Sigmoid colon (tissue), 7 donors: ENCODE results near the gene DDR2. TPM values are rescaled to one million over a fixed set of nuclear protein-coding genes. Genes with fewer than 3 reads are reported as not detected.

Experiments used
- DNase-seq: peaks from one replicate; pipeline ENCODE4 v3.0.0-alpha.2; 2019
- H3K27ac ChIP-seq, 4 donors: fragments of 200-600 bp; sonication (generic); one replicate each; pipeline ENCODE4 v1.5.1; 2016 to 2019; ENCODE audit warnings: mild to moderate bottlenecking in 1 of 4
- H3K27me3 ChIP-seq, 3 donors: fragments of 200-600 bp; sonication (generic); one replicate each; pipeline ENCODE4 v1.5.1; 2019; ENCODE audit warnings: mild to moderate bottlenecking in 1 of 3
- H3K36me3 ChIP-seq, 4 donors: fragments of 200-600 bp; sonication (generic); one replicate each; pipeline ENCODE4 v1.5.1; 2016 to 2019
- H3K4me1 ChIP-seq, 4 donors: fragments of 200-600 bp; sonication (generic); one replicate each; pipeline ENCODE4 v1.5.1; 2017 to 2019
- H3K4me3 ChIP-seq, 4 donors: fragments of 200-600 bp; sonication (generic); one replicate each; pipeline ENCODE4 v1.5.1; 2017 to 2019; ENCODE audit warnings: mild to moderate bottlenecking in 2 of 4, moderate library complexity in 1 of 4
- H3K9me3 ChIP-seq, 4 donors: fragments of 200-600 bp in 3 of 4; sonication (generic) in 3 of 4; one replicate each; pipeline versions ENCODE4 v1.5.1 to v1.6.1; 2013 to 2019
- EP300 ChIP-seq, 4 donors: sonication (generic); formaldehyde crosslinking; IDR thresholded peaks; one replicate each; pipeline ENCODE4 v1.6.1; 2017; ENCODE audit warnings: antibody characterized with exemption in 4 of 4
- POLR2A ChIP-seq, 2 donors: fragments of 450-650 bp; IDR thresholded peaks; one replicate each; pipeline ENCODE4 v1.6.1; 2016; ENCODE audit warnings: antibody characterized with exemption in 2 of 2, mild to moderate bottlenecking in 2 of 2, moderate library complexity in 2 of 2
- POLR2AphosphoS5 ChIP-seq, 4 donors: sonication (generic); formaldehyde crosslinking; IDR thresholded peaks; one replicate each; pipeline ENCODE4 v1.6.1; 2017; ENCODE audit warnings: antibody characterized with exemption in 4 of 4
- WGBS, 2 donors: extraction: QIAGEN DNeasy Blood & Tissue Kit; methylation state at CpG; one replicate each; pipeline ENCODE4 v1.1.7; 2013; 5-methylcytosine and 5-hydroxymethylcytosine counted together
- intact Hi-C: fragments of 100-400 bp; cut with DNase I; formaldehyde crosslinking; loops from one replicate; pipeline ENCODE4 v1.15.1; 2023
- polyA plus RNA-seq, 3 donors: library from polyadenylated mRNA; stranded (reverse); fragments of 200-250 nt; gene quantifications; one replicate each; pipeline ENCODE4 v1.2.3, GENCODE V29; 2013
- total RNA-seq, 4 donors: library from RNA; depleted of rRNA; stranded (reverse); fragments of >200 nt; gene quantifications; one replicate each; pipeline ENCODE4 v1.1.0, GENCODE V29; 2016
- TF ChIP-seq, protein P1 (sequence below), 4 experiments: fragments of 450-650 bp in 3 of 4; fragments of 200-600 bp in 1 of 4; IDR thresholded peaks; one replicate each; pipeline ENCODE4 v1.5.1; 2016 to 2019; ENCODE audit warnings: antibody characterized with exemption in 4 of 4, mild to moderate bottlenecking in 3 of 4, moderate library complexity in 2 of 4
- donor health status: healthy with polysubstance abuse.
- donor health status: Bipolar disorder and iron deficiency.
- donor health status: healthy.

The DDR2 gene
- total and polyA plus RNA-seq, 7 donors, result 3.5 to 236 (median 150) TPM

DNA sequence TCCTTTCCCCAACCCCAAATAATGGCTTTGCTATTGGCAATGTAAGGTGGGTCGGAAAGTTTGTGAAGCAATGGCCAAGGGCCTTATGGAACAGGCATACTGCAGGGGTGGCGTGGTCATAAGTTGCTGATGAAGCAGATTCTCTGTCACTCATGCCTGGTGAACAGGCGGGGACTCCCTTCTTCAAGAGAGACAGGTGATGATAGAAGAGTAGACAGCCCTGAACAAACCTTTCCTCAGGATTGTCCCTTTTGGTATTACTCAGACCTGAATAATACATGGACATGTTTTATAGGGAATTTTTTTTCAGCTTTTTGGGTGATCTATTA is 12.7 kb downstream of the DDR2 start:
- TF ChIP-seq EP300 (IDR thresholded peaks at IDR 0.05) (no peak), POLR2A (IDR thresholded peaks at IDR 0.05) (no peak), POLR2AphosphoS5 (IDR thresholded peaks at IDR 0.05) (no peak)
- TF ChIP-seq, protein P1, sequence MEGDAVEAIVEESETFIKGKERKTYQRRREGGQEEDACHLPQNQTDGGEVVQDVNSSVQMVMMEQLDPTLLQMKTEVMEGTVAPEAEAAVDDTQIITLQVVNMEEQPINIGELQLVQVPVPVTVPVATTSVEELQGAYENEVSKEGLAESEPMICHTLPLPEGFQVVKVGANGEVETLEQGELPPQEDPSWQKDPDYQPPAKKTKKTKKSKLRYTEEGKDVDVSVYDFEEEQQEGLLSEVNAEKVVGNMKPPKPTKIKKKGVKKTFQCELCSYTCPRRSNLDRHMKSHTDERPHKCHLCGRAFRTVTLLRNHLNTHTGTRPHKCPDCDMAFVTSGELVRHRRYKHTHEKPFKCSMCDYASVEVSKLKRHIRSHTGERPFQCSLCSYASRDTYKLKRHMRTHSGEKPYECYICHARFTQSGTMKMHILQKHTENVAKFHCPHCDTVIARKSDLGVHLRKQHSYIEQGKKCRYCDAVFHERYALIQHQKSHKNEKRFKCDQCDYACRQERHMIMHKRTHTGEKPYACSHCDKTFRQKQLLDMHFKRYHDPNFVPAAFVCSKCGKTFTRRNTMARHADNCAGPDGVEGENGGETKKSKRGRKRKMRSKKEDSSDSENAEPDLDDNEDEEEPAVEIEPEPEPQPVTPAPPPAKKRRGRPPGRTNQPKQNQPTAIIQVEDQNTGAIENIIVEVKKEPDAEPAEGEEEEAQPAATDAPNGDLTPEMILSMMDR (IDR thresholded peaks at IDR 0.05), result no peak
- intact Hi-C loops, result no loop called here
- 95 to 98% methylated on average over 3 of the region's 3 CpGs for WGBS, 2 donors

DNA sequence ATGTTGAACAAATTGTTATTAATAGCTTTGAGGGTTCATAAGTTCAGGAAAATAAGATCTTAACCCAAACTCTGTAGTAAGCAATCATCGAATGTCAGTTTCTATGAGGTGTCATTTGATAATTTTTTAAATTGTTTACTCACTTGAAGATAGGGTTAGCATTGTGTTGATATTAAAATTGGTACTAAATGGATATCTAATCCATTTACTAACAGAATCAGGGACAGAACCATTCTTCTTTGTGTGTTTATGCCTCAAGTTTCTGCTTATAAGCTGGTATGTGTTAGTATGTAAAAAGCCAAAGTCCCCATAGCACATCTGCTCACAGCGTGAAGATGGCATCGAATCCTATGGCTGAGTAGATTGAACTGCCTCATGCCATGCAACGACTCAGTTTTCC is 13.4 kb downstream of the DDR2 start:
- 87 to 90% methylated on average over 4 of the region's 4 CpGs for WGBS, 2 donors
- intact Hi-C loops, result no loop called here
- no peak for TF ChIP-seq EP300 (IDR thresholded peaks at IDR 0.05)
- no peak for TF ChIP-seq POLR2AphosphoS5 (IDR thresholded peaks at IDR 0.05)
- TF ChIP-seq POLR2A (IDR thresholded peaks at IDR 0.05), result no peak
- TF ChIP-seq, protein P1 (IDR thresholded peaks at IDR 0.05), result no peak
- no peaks in the 10 kb centered on the region for H3K36me3 ChIP-seq
- no peak overlapping the region for H3K27ac ChIP-seq
- no peaks in the 10 kb centered on the region for H3K9me3 ChIP-seq
- H3K27me3 ChIP-seq, result no peaks in the 10 kb centered on the region
- no peak for DNase-seq
- H3K4me3 ChIP-seq, result no peak overlapping the region
- H3K4me1 ChIP-seq, result peaks cover 0 to 82% (median 38%) of the 10 kb centered on the region in 4 donors

More for the DNA sequence above, 12.7 kb downstream of the DDR2 start:
- DNase-seq, result no peak
- no peaks in the 10 kb centered on the region for H3K27me3 ChIP-seq
- H3K27ac ChIP-seq, result no peak overlapping the region
- H3K4me1 ChIP-seq, result peaks cover 0 to 84% (median 40%) of the 10 kb centered on the region in 4 donors
- no peaks in the 10 kb centered on the region for H3K9me3 ChIP-seq
- no peaks in the 10 kb centered on the region for H3K36me3 ChIP-seq
- H3K4me3 ChIP-seq, result no peak overlapping the region

DNA sequence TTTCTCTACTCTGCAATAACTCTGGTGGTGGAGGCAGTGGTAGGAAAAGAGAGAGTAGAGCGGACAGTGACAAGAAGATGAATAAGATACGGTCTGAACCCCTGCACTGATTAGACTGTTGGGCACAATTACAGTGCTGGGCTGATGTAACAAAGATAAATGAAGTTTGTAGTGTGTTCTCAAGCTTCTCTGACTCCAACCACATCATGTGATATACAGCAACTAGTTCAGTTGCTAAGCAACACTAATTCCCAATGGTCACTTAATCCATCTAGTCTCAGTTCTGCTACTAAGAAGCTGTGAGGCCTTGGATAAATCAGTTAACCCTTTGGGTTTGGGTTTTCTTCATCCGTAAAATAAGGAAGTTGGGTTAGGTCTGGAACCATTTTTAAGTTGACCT is 17.3 kb downstream of the DDR2 start:
- intact Hi-C loops, result no loop called here
- DNase-seq, result no peak
- TF ChIP-seq POLR2AphosphoS5 (IDR thresholded peaks at IDR 0.05) (no peak), POLR2A (IDR thresholded peaks at IDR 0.05) (no peak), EP300 (IDR thresholded peaks at IDR 0.05) (no peak)
- TF ChIP-seq, protein P1 (IDR thresholded peaks at IDR 0.05), result no peak
- H3K27me3 ChIP-seq, result no peaks in the 10 kb centered on the region
- no peaks in the 10 kb centered on the region for H3K36me3 ChIP-seq
- H3K27ac ChIP-seq, result no peak overlapping the region
- H3K4me1 ChIP-seq, result peaks cover 0 to 76% (median 56%) of the 10 kb centered on the region in 4 donors
- no peak overlapping the region for H3K4me3 ChIP-seq
- 80 to 93% methylated on average over 3 of the region's 3 CpGs for WGBS, 2 donors
- no peaks in the 10 kb centered on the region for H3K9me3 ChIP-seq

DNA sequence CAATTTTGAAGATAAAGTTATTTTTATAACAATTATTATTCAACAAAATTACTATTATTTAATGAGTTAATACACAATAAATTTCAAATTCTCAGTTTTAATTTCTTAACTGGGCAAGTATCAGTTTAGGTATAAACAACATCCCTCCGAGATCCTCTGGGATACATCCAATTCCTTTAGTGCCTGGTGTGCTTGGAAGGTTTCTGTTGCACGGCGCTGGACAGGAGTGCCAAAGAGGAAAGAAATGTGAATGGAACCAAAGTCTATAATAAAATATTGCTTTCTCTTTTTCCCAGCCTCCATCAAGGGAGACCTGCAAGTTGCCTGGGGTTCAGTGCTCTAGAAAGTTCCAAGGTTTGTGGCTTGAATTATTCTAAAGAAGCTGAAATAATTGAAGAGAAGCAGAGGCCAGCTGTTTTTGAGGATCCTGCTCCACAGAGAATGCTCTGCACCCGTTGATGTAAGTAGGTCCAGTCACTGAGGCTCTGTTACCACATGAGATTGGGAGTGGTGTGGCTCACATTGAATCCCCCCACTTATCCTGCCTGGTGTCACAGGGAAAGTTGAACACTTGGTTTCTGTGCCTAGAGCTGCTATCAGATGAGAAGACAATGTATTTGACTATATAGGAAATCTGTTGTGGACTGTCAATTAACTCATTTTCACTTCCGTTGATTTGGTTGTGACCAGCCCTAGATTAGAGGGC is 22.8 kb downstream of the DDR2 start:
- H3K27ac ChIP-seq, result peak overlapping the region; percentile 33 to 79 (median 71)
- peaks cover 0 to 71% (median 46%) of the 10 kb centered on the region in 4 donors for H3K4me1 ChIP-seq
- H3K4me3 ChIP-seq, result no peak overlapping the region
- no peaks in the 10 kb centered on the region for H3K9me3 ChIP-seq
- intact Hi-C loops, result no loop called here
- no peaks in the 10 kb centered on the region for H3K27me3 ChIP-seq
- DNase-seq, result no peak
- 81 to 90% methylated on average over 5 of the region's 5 CpGs for WGBS, 2 donors
- H3K36me3 ChIP-seq, result peaks cover 0 to 23% (median 2%) of the 10 kb centered on the region in 4 donors
- TF ChIP-seq EP300 (IDR thresholded peaks at IDR 0.05) (no peak), POLR2A (IDR thresholded peaks at IDR 0.05) (no peak), POLR2AphosphoS5 (IDR thresholded peaks at IDR 0.05) (no peak)
- TF ChIP-seq, protein P1 (IDR thresholded peaks at IDR 0.05), result no peak
